DOHH2 (cell line): ENCODE data around the gene STXBP5L.
"Not testable (repeated sequence)": the region's sequence is repeated elsewhere in the genome, so short reads cannot be mapped to it uniquely, and the experiment has no call there.

ENCODE experiments used
- CTCF ChIP-seq: fragments of 200-600 bp; sonication (generic); IDR thresholded peaks from one replicate; pipeline ENCODE4 v1.5.1; 2014; ENCODE audit warnings: antibody characterized with exemption, mild to moderate bottlenecking, low read depth, low read length; ENCODE audit not compliant: poor library complexity, severe bottlenecking
- EZH2phosphoT487 ChIP-seq: fragments of 200-600 bp; sonication (generic); IDR thresholded peaks from 2 replicates; pipeline ENCODE4 v1.6.1; 2017; ENCODE audit warnings: borderline replicate concordance, mild to moderate bottlenecking, antibody characterized with exemption, low read length, moderate library complexity, mixed read lengths

GRCh38 chr3:121111086-121111485 is 203.1 kb downstream of the STXBP5L start:
- TF ChIP-seq CTCF, EZH2phosphoT487: not testable (repeated sequence)
